Loucy (cell line): Measurements from ENCODE around the gene CCDC188.

Source experiments
- H2AFZ ChIP-seq: fragments of 200-600 bp; sonication (generic); 2 replicates; pipeline ENCODE4 v1.6.0; 2016; ENCODE audit warnings: antibody characterized with exemption, mild to moderate bottlenecking, low read length, moderate library complexity
- H3F3A ChIP-seq: fragments of 200-600 bp; 2 replicates; pipeline ENCODE4 v1.6.0; 2016; ENCODE audit warnings: antibody characterized with exemption, low read depth, mild to moderate bottlenecking
- H3K27me3 ChIP-seq: fragments of 200-600 bp; sonication (generic); 2 replicates; pipeline ENCODE4 v1.6.1; 2014; ENCODE audit warnings: low read length, mild to moderate bottlenecking; ENCODE audit not compliant: insufficient read depth, poor library complexity, severe bottlenecking
- H3K36me3 ChIP-seq: fragments of 200-600 bp; sonication (generic); 2 replicates; pipeline ENCODE4 v1.6.1; 2016; ENCODE audit warnings: low read length; ENCODE audit not compliant: insufficient read depth
- H3K4me1 ChIP-seq: fragments of 200-600 bp; sonication (generic); 2 replicates; pipeline ENCODE4 v1.5.1; 2014; ENCODE audit warnings: low read length, mild to moderate bottlenecking; ENCODE audit not compliant: insufficient read depth, poor library complexity, severe bottlenecking
- H3K4me2 ChIP-seq: fragments of 200-600 bp; sonication (generic); 2 replicates; pipeline ENCODE4 v1.6.0; 2014; ENCODE audit warnings: antibody characterized with exemption, low read length, low read depth, mild to moderate bottlenecking; ENCODE audit not compliant: poor library complexity, severe bottlenecking
- H3K4me3 ChIP-seq: fragments of 200-600 bp; sonication (generic); 2 replicates; pipeline ENCODE4 v1.5.1; 2014; ENCODE audit warnings: low read length, mild to moderate bottlenecking, mixed read lengths; ENCODE audit not compliant: poor library complexity, severe bottlenecking
- H3K79me2 ChIP-seq: fragments of 200-600 bp; sonication (generic); 2 replicates; pipeline ENCODE4 v1.6.1; 2014; ENCODE audit warnings: low read length; ENCODE audit not compliant: insufficient read depth
- H3K9ac ChIP-seq: fragments of 200-600 bp; sonication (generic); 2 replicates; pipeline ENCODE4 v1.6.0; 2014; ENCODE audit warnings: mild to moderate bottlenecking, low read depth, low read length, moderate library complexity; ENCODE audit not compliant: poor library complexity, severe bottlenecking
- H3K9me2 ChIP-seq: fragments of 200-600 bp; sonication (generic); replicated peaks from 2 replicates; pipeline ENCODE4 v1.6.1; 2016; ENCODE audit warnings: low read depth, low read length, mixed read lengths
- H3K9me3 ChIP-seq: fragments of 200-600 bp; sonication (generic); 2 replicates; pipeline ENCODE4 v1.6.1; 2014; ENCODE audit warnings: mild to moderate bottlenecking, antibody characterized with exemption, low read length, low read depth; ENCODE audit not compliant: insufficient read depth
- H4K20me1 ChIP-seq: fragments of 200-600 bp; sonication (generic); 2 replicates; pipeline ENCODE4 v1.6.0; 2014; ENCODE audit warnings: antibody characterized with exemption, low read length, mild to moderate bottlenecking; ENCODE audit not compliant: insufficient read depth, poor library complexity, severe bottlenecking
- CTCF ChIP-seq: fragments of 200-600 bp; sonication (generic); conservative IDR thresholded peaks from 2 replicates; pipeline ENCODE4 v1.5.1; 2014; ENCODE audit warnings: mild to moderate bottlenecking, antibody characterized with exemption, low read length
- EZH2phosphoT487 ChIP-seq: fragments of 200-600 bp; IDR thresholded peaks from 2 replicates; pipeline ENCODE4 v1.6.1; 2018; ENCODE audit warnings: antibody characterized with exemption, mild to moderate bottlenecking, moderate library complexity, borderline replicate concordance

The CCDC188 gene

GRCh38 chr22:20133930-20134549 lies 16.8 kb downstream of the CCDC188 start:
- Histone ChIP-seq H3K9me2 (no peaks in the 10 kb centered on the region), H3K4me1 (peaks cover 23% of the 10 kb centered on the region), H3K9me3 (no peaks in the 10 kb centered on the region), H3K4me2 (peak overlapping the region; percentile 44), H3F3A (no peaks in the 10 kb centered on the region), H4K20me1 (peaks cover 18% of the 10 kb centered on the region), H2AFZ (no peak overlapping the region), H3K79me2 (peaks cover 47% of the 10 kb centered on the region; the same call in 1 of the 2 replicates), H3K27me3 (no peaks in the 10 kb centered on the region), H3K36me3 (no peaks in the 10 kb centered on the region), H3K4me3 (no peak overlapping the region), H3K9ac (no peak overlapping the region)
- TF ChIP-seq CTCF, result no peak
- TF ChIP-seq EZH2phosphoT487, result no peak

GRCh38 chr22:20132686-20133246 lies 18.1 kb downstream of the CCDC188 start:
- Histone ChIP-seq H3K9me2 (no peaks in the 10 kb centered on the region), H3K79me2 (peaks cover 47% of the 10 kb centered on the region; the same call in 1 of the 2 replicates), H3K27me3 (no peaks in the 10 kb centered on the region), H3F3A (0 out of 2 replicates have a peak, but pooled peaks cover 2% of the 10 kb centered on the region), H3K9me3 (no peaks in the 10 kb centered on the region), H3K4me3 (peak overlapping the region; percentile 78), H3K4me1 (peaks cover 23% of the 10 kb centered on the region), H3K36me3 (peaks cover 11% of the 10 kb centered on the region; the same call in 1 of the 2 replicates), H3K4me2 (peak overlapping the region; percentile 86), H4K20me1 (peaks cover 20% of the 10 kb centered on the region), H2AFZ (no peak overlapping the region), H3K9ac (peak overlapping the region; percentile 71)
- TF ChIP-seq EZH2phosphoT487 (no peak), CTCF (no peak)

GRCh38 chr22:20131859-20132685 lies 18.8 kb downstream of the CCDC188 start:
- no peaks in the 10 kb centered on the region for H3K9me2 ChIP-seq
- H3K9ac ChIP-seq, result peak overlapping the region; percentile 71
- no peaks in the 10 kb centered on the region for H3K9me3 ChIP-seq
- peaks cover 23% of the 10 kb centered on the region for H4K20me1 ChIP-seq
- H3K4me2 ChIP-seq, result peak overlapping the region; percentile 86
- H3K27me3 ChIP-seq, result no peaks in the 10 kb centered on the region
- TF ChIP-seq CTCF, result no peak
- no peak for TF ChIP-seq EZH2phosphoT487
- H3F3A ChIP-seq, result 0 out of 2 replicates have a peak, but pooled peaks cover 2% of the 10 kb centered on the region
- H3K79me2 ChIP-seq, result peaks cover 45% of the 10 kb centered on the region; the same call in 1 of the 2 replicates
- no peak overlapping the region; the same call in 1 of the 2 replicates for H2AFZ ChIP-seq
- peaks cover 18% of the 10 kb centered on the region; the same call in 1 of the 2 replicates for H3K36me3 ChIP-seq
- peak overlapping the region; percentile 78 for H3K4me3 ChIP-seq
- peaks cover 19% of the 10 kb centered on the region for H3K4me1 ChIP-seq
